HG02610 (cell line): Measurements from ENCODE around the gene WDR77.

Experiments used
- ATAC-seq: cut with Tn5 transposase; IDR thresholded peaks from one replicate; pipeline ENCODE4 v1.9.1; 2021; ENCODE audit warnings: mild to moderate bottlenecking, moderate library complexity; ENCODE audit not compliant: unreplicated experiment

Gene WDR77

GRCh38 chr1:111441573-111442192 lies 7.4 kb downstream of the WDR77 start:
- ATAC-seq = no peak

- ATAC-seq = no peak
These were observed 9.3 kb downstream of the WDR77 start for GRCh38 chr1:111439461-111440351.

GRCh38 chr1:111436726-111437125 lies 12.3 kb downstream of the WDR77 start:
- no peak for ATAC-seq

GRCh38 chr1:111424281-111424680 lies 24.8 kb downstream of the WDR77 start:
- ATAC-seq = no peak

- ATAC-seq = no peak
These were observed 26.3 kb downstream of the WDR77 start for GRCh38 chr1:111422546-111423391.

- ATAC-seq = no peak
These were observed 28.7 kb downstream of the WDR77 start for GRCh38 chr1:111420377-111420776.

- ATAC-seq = no peak
These were observed 30.0 kb downstream of the WDR77 start for GRCh38 chr1:111419037-111419436.

- no peak for ATAC-seq
These were observed 31.3 kb downstream of the WDR77 start for GRCh38 chr1:111417755-111418154.

- ATAC-seq = no peak
These were observed 33.6 kb downstream of the WDR77 start for GRCh38 chr1:111415461-111415860.

GRCh38 chr1:111414756-111415155 lies 34.3 kb downstream of the WDR77 start:
- no peak for ATAC-seq

- no peak for ATAC-seq
These were observed 36.2 kb downstream of the WDR77 start for GRCh38 chr1:111412839-111413238.

GRCh38 chr1:111407301-111407700 lies 41.8 kb downstream of the WDR77 start:
- ATAC-seq = no peak

GRCh38 chr1:111406321-111406768 lies 42.7 kb downstream of the WDR77 start:
- ATAC-seq = peak; percentile 93

- no peak for ATAC-seq
These were observed 44.5 kb downstream of the WDR77 start for GRCh38 chr1:111404588-111404987.

GRCh38 chr1:111402083-111402482 lies 47.0 kb downstream of the WDR77 start:
- no peak for ATAC-seq

GRCh38 chr1:111399792-111400610 lies 49.1 kb downstream of the WDR77 start:
- ATAC-seq = no peak

- ATAC-seq = no peak
These were observed 56.6 kb downstream of the WDR77 start for GRCh38 chr1:111392460-111392945.

GRCh38 chr1:111392042-111392441 lies 57.0 kb downstream of the WDR77 start:
- ATAC-seq = no peak
